HG03521 (cell line): ENCODE results near the gene IFT81.
"Not testable (repeated sequence)": the region's sequence is repeated elsewhere in the genome, so short reads cannot be mapped to it uniquely, and the experiment has no call there.

ENCODE experiments used
- ATAC-seq: cut with Tn5 transposase; IDR thresholded peaks from one replicate; pipeline ENCODE4 v1.9.1; 2021; ENCODE audit warnings: mild to moderate bottlenecking, moderate library complexity; ENCODE audit not compliant: unreplicated experiment

IFT81 gene

GRCh38 chr12:110235383-110235782 lies 111.2 kb downstream of the IFT81 start:
- no peak for ATAC-seq

DNA sequence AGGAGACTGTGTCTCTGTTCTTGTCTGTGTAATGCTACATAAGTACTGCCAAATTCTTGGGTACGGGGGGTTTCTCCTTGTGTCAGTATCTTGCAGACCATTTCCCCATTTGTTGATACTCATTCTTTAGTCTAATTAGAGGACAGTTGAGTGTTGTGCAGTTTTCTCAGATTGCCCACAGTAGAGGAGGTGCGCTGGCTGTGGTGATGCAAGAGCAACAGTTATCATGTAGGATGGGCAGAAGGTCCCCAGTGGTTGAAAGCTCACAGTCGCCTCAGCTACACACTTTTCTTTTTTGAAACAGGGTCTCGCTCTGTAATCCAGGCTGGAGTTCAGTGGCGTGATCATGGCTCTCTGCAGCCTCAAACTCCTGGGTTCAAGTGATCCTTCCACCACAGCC lies 119.1 kb downstream of the IFT81 start:
- no peak for ATAC-seq

- no peak for ATAC-seq
Observed at GRCh38 chr12:110244372-110244771, 120.2 kb downstream of the IFT81 start.

DNA sequence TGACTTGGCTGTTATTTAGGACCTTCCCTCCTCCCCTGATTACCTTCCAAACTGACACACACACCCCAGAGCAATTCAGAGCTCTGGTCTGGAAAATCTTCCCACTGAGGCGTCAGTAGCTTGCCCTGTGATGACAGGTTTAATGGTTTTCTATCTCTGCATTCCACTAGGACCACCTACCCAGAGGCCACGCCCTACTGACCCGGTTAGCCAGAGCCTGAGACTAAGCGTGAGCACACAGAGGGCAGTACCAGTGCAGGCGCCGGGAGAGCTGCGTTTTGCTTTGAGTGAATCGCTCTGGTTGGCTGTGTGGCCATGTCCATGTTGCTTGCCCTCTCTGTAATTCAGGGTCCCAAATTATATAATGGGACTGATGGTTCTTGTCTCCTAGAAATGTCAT lies 120.7 kb downstream of the IFT81 start:
- ATAC-seq: no peak

GRCh38 chr12:110245369-110245772 lies 121.2 kb downstream of the IFT81 start:
- ATAC-seq: no peak

GRCh38 chr12:110246636-110247339 lies 122.6 kb downstream of the IFT81 start:
- ATAC-seq: no peak

- no peak for ATAC-seq
Observed at GRCh38 chr12:110247340-110248095, 123.4 kb downstream of the IFT81 start.

GRCh38 chr12:110248096-110248447 lies 123.9 kb downstream of the IFT81 start:
- ATAC-seq: no peak

DNA sequence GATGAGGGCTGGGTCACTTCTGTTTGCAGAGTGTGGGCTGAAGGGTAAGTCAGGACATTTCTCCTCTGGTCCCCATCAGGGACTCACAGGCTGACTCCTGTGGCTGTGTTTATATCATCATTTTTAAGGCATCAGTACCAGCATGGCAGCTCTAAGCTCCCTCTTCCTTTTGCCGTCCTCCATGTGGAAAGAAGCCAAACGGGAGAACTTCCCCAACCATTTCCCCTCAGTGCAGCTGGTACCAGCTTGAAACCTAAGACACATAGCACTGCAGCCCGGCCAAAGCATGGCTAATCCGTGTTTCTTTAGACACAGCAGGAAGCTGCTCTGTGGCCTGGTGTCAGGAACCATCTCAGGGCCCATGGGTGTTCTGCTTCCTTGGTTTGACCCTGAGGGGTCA lies 124.9 kb downstream of the IFT81 start:
- ATAC-seq: no peak

- ATAC-seq: no peak
Observed at GRCh38 chr12:110249716-110250225, 125.6 kb downstream of the IFT81 start.

GRCh38 chr12:110251381-110251780 lies 127.2 kb downstream of the IFT81 start:
- ATAC-seq: no peak

DNA sequence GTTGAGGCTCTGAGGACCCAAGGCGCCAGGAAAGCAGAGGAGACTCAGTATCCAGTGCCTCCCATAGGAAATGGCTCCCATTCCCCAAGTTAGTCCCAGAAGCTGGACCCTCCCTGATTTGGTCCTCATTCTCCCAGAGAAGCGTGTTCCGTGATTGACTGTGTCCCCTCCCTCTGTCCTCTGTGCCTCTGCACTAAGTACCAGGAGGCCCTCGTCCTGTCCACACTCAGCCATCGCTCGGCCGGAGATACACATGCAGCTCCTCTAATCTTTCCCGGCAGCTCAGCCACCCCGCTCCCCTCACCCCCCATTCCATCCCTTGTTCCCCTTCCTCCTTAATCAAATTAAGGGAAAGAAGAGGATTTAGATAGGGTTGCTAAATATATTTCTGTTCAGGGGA lies 128.6 kb downstream of the IFT81 start:
- ATAC-seq: no peak

DNA sequence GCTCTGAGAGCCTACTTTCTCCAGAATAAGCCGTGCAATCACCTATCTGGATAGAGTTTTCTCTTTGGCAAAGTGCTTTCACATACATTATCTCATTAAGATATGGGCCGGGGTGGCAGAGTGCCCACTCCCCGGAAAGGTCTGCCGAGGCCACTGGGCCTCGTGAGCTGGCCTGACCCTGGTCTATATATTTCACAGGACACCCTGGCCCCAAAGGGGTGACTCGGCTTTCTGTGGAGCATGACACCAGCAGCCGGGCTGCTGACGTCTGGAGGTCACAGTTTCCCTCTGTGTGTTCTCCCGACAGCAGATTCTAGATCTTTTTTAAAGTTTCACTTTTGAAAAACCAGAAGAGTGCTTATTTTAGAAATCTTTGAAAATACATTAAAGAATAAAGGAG lies 129.0 kb downstream of the IFT81 start:
- ATAC-seq: no peak

DNA sequence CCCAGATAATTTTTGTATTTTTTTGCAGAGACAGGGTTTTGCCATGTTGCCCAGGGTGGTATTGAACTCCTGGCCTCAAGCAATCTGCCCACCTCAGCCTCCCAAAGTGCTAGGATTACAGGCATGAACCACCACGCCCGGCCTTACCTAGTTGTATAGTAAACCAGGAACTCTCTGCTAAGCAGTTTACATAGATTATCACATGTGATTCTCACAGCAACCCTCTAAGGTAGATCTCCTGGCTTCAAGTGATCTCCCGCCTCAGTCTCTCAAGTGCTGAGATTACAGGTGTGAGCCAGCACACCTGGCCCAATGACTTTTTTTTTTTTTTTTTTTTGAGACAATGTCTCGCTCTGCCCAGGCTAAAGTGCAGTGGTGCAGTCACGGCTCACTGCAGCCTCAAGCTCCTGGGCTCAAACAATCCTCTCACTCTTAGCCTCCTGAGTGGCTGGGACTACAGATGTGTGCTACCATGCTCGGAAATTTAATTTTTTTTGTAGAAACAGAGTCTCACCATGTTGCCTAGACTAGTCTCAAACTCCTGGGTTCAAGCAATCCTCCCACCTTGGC lies 130.9 kb downstream of the IFT81 start:
- ATAC-seq: no peak

- ATAC-seq: not testable (repeated sequence)
Observed at GRCh38 chr12:110255890-110256456, 131.8 kb downstream of the IFT81 start.

GRCh38 chr12:110256780-110257431 lies 132.7 kb downstream of the IFT81 start:
- ATAC-seq: no peak

DNA sequence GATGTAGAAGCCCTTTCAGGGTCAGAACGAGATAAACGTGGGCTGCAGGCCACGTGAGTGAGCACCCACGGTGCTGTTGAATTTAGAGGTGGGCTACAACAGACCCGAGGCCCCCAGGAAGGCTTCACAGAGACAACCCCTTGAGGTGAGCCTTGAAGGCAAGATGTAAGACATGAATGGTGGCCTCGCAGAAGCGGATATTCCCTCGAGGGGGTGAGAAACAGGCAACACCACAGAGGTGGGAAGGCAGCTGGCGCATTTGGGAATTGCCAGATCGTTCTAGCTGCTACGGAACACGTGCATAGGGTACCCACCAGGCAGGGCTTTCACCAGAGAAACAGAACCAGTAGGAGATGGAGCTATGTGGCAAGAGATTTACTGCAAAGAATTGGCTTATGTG lies 134.3 kb downstream of the IFT81 start:
- no peak for ATAC-seq

DNA sequence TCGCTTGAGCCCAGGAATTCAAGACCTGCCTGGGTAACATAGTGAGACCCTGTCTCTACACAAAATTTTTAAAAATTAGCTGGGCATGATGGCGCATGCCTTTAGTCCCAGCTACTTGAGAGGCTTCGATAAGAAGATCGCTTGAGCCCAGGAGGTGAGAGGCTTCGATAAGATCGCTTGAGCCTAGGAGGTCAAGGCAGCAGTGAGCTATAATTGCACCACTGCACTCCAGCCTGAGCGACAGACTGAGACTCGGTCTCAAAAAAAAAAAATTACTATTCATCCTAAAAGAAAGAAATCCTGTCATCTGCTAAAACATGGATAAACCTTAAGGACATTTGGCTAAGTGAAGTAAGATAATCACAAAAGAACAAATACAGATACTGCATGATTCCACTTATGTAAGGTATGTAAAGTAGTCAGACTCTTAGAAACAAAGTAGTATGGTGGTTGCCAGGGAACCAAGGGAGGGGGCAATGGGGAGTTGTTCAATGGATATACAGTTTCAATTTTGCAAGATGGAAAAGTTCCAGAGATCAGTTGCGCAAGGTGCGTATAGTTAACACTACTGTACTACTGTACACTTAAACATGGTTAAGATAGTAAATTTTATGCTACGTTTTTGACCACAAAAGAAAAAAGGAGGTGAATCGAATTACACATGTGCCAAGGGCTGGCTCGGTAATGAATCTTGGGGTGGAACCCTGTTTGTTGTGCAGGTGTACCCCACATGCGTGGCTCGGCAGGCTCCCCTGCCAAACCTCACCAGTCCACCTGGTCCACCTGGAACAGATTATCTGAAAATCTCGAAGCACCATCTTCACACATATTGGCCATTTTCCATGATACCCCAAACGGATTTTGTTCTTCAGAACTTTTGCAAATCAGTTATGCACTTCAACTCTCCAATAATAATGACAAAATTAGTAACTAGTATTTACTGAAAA lies 138.6 kb downstream of the IFT81 start:
- no peak for ATAC-seq

GRCh38 chr12:110266381-110266960 lies 142.3 kb downstream of the IFT81 start:
- ATAC-seq: no peak
